NOMO-1 treated with DMSO at 0.1 percent for 48 hours (cell line): Measurements from ENCODE around the gene LRRC56.
"Not testable (repeated sequence)": the region's sequence is repeated elsewhere in the genome, so short reads cannot be mapped to it uniquely, and the experiment has no call there.

Experiments
- DNase-seq: peaks from one replicate; lab custom pipeline; 2025; ENCODE audit not compliant: unreplicated experiment; lab: John Stamatoyannopoulos, UW

LRRC56 gene

GRCh38 chr11:501683-502287 lies 35.5 kb upstream of the LRRC56 start:
- DNase-seq: no peak

- no peak for DNase-seq
These were observed 34.8 kb upstream of the LRRC56 start for GRCh38 chr11:502288-503178.

- DNase-seq: peak; percentile 94
These were observed 33.9 kb upstream of the LRRC56 start for GRCh38 chr11:503179-503981.

- DNase-seq: peak; percentile 61
These were observed 33.0 kb upstream of the LRRC56 start for GRCh38 chr11:504053-504993.

- DNase-seq: no peak
These were observed 32.4 kb upstream of the LRRC56 start for GRCh38 chr11:504994-505344.

GRCh38 chr11:506238-506994 lies 30.9 kb upstream of the LRRC56 start:
- DNase-seq: peak; percentile 92

GRCh38 chr11:506995-507726 lies 30.2 kb upstream of the LRRC56 start, which contains the start of gene RNH1:
TSS of gene RNH1 (minus strand) at chr11:507242. CDS start at chr11:502162, 5,080 bp downstream.
- DNase-seq: peak; percentile 84

GRCh38 chr11:507727-508515 lies 29.4 kb upstream of the LRRC56 start:
- no peak for DNase-seq

- no peak for DNase-seq
These were observed 28.4 kb upstream of the LRRC56 start for GRCh38 chr11:508956-509355.

- DNase-seq: peak; percentile 54
These were observed 24.3 kb upstream of the LRRC56 start for GRCh38 chr11:512761-513595.

- DNase-seq: no peak
These were observed 22.7 kb upstream of the LRRC56 start for GRCh38 chr11:514606-515005.

GRCh38 chr11:515131-515530 lies 22.2 kb upstream of the LRRC56 start:
- DNase-seq: no peak

GRCh38 chr11:516400-516799 lies 20.9 kb upstream of the LRRC56 start:
- DNase-seq: no peak

GRCh38 chr11:516918-517685 lies 20.2 kb upstream of the LRRC56 start:
- not testable (repeated sequence) for DNase-seq

GRCh38 chr11:518463-519202 lies 18.7 kb upstream of the LRRC56 start:
- no peak for DNase-seq
